IPS-15b (cell line): ENCODE measurements around the gene TBCD.

Source experiments
- H3K27me3 ChIP-seq: one replicate; pipeline ENCODE4 v1.6.1; 2013; ENCODE audit warnings: low read length; ENCODE audit not compliant: control insufficient read depth, insufficient read depth
- H3K36me3 ChIP-seq: one replicate; pipeline ENCODE4 v1.6.1; 2013; ENCODE audit warnings: low read length; ENCODE audit not compliant: control insufficient read depth, insufficient read depth
- H3K4me1 ChIP-seq: one replicate; pipeline ENCODE4 v1.6.1; 2013; ENCODE audit warnings: mild to moderate bottlenecking, low read length; ENCODE audit not compliant: control insufficient read depth, insufficient read depth
- H3K4me3 ChIP-seq: one replicate; pipeline ENCODE4 v1.5.1; 2013; ENCODE audit warnings: low read depth, low read length
- H3K9ac ChIP-seq: one replicate; pipeline ENCODE4 v1.6.1; 2013; ENCODE audit warnings: low read depth, mild to moderate bottlenecking, low read length
- H3K9me3 ChIP-seq: one replicate; pipeline ENCODE4 v1.6.1; 2013; ENCODE audit warnings: mild to moderate bottlenecking, low read length; ENCODE audit not compliant: control insufficient read depth, insufficient read depth

The TBCD gene

DNA sequence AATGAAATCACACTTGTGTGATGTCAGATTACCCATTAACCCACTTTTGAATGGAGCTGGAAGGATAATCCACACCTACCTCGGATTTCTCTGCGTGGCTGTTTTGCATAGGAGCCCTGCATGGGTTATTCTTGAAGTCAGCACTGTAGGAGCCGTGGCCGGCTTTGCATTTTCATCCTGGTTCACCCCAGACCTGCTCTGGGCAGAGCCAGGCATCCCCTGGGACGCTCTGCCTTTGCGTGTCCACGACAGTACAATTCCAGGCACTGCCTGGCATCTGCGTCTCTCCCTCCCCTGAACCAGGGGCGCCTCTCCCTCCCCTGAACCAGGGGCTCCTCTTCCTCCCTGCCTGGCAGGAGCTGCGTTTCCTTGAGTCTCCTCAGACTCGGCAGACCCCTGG lies 117.7 kb downstream of the TBCD start:
- H3K9me3 ChIP-seq, result no peaks in the 10 kb centered on the region
- no peak overlapping the region for H3K4me3 ChIP-seq
- H3K36me3 ChIP-seq, result peaks cover 28% of the 10 kb centered on the region
- no peaks in the 10 kb centered on the region for H3K27me3 ChIP-seq
- no peak overlapping the region for H3K9ac ChIP-seq
- H3K4me1 ChIP-seq, result no peaks in the 10 kb centered on the region

DNA sequence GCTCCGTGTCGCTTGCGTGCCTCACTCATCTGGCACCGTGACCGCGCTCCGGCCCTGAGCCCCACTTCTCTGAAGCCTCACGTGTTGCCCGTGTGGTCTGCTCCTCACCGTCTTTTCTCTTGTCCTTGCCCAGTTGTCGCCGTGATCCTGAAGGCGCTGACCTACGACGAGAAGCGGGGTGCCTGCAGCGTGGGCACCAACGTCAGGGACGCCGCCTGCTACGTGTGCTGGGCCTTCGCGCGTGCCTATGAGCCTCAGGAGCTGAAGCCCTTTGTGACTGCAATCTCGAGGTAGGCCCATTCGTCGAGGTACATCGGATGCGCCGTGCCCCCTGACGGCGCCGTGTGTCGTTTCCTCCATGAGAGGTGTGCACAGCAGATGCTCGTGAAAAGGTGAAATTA lies 118.2 kb downstream of the TBCD start:
- no peaks in the 10 kb centered on the region for H3K27me3 ChIP-seq
- no peak overlapping the region for H3K4me3 ChIP-seq
- H3K9me3 ChIP-seq, result no peaks in the 10 kb centered on the region
- H3K36me3 ChIP-seq, result peaks cover 30% of the 10 kb centered on the region
- H3K4me1 ChIP-seq, result no peaks in the 10 kb centered on the region
- no peak overlapping the region for H3K9ac ChIP-seq

DNA sequence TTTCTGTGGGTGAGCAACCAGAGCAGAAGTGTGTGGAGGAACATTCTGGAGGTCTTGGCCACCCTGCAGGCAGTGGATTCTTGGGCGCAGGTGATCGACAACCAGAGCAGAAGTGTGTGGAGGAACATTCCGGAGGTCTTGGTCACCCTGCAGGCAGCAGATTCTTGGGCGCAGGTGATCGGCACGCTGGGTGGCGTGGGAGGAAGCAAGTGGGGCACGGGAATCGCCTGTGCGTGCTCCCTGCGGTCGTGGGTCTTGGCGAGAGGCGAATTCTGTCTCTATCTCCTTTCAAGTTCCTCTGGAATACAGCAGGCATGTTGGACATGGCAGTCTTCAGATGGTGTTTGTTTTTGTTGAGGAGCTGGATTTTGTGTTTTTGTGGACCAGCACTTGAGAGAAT lies 118.7 kb downstream of the TBCD start:
- H3K4me3 ChIP-seq, result no peak overlapping the region
- H3K9ac ChIP-seq, result no peak overlapping the region
- H3K36me3 ChIP-seq, result peaks cover 35% of the 10 kb centered on the region

DNA sequence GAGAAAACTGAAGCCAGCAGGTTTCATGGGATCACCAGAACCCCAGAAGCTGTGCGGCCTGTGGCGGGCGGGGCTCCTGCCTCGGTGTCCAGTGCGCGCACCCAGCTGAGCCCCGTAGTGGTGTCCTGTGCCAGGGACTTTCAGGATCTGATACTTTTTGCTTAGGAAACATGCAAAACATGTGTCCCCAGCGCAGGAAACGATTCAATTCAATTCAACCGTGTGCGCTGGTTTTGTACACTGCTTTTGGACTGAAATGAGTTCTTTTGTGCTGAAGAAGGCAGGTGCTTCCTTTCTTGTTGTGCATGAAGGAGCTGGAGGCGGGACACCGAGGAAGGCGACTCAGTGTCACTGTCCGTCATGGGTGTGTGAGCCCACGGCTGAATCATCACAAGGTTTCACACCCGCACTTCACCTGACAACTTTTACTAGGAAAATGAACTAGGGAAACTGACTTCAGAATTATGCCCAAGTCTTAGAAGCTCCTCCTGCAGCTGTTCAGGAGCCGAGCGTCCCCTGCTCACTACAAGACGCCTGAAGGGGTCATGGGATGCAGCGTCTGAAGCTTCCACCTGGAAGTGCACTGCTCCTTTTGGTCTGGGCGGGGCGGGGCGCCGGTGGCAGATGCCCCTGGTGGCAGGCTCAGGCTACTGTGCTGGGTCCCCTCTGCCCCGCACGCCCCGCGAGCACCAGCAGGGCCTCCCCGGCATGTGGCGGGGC lies 119.4 kb downstream of the TBCD start:
- Histone ChIP-seq H3K27me3 (no peaks in the 10 kb centered on the region), H3K4me3 (no peak overlapping the region), H3K4me1 (peaks cover 2% of the 10 kb centered on the region), H3K9me3 (no peaks in the 10 kb centered on the region), H3K36me3 (peaks cover 37% of the 10 kb centered on the region), H3K9ac (no peak overlapping the region)

More for the DNA sequence above, 118.7 kb downstream of the TBCD start:
- Histone ChIP-seq H3K27me3 (no peaks in the 10 kb centered on the region), H3K4me1 (peaks cover under 1% of the 10 kb centered on the region), H3K9me3 (no peaks in the 10 kb centered on the region)

DNA sequence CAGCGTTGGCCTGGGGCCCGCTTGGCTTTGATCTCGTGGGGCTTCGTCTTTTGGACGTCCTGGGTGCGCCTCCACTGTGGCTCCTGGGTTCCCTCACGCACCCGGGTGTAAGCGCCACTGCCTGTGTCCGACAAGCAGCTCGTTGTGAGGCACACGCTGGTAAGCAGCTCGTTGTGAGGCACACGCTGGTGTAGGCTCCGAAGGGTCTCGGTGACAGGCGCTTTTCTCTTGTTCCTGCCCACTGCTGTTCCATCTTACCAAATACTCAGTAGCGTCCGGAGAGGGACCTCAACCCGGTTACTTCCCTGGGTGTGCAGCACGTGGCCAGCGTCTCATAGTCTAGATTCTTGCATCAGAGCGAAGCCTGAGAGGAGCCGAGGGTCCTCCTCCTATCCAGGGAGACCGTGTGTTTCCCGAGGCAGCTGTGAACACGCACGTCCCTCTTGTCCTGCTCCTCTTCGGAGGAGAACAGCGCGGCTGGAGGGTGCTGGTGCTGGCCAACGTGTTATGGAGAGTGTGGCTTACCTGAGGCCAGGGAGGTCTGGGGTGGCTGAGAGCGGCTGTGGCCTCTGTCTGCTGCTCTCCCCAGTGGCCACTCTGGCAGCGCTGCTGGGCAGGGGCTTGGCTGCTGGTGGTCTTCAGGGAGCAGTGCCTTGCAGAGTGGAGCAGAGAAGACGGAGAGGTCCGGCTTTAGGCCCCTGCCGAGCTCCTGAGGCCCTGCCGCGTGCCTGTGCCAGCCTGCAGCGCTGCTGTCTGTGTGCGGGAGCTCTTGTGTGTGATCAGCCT lies 120.1 kb downstream of the TBCD start:
- Histone ChIP-seq H3K36me3 (peaks cover 37% of the 10 kb centered on the region), H3K4me1 (peaks cover 2% of the 10 kb centered on the region), H3K27me3 (no peaks in the 10 kb centered on the region), H3K4me3 (no peak overlapping the region), H3K9me3 (no peaks in the 10 kb centered on the region), H3K9ac (no peak overlapping the region)

DNA sequence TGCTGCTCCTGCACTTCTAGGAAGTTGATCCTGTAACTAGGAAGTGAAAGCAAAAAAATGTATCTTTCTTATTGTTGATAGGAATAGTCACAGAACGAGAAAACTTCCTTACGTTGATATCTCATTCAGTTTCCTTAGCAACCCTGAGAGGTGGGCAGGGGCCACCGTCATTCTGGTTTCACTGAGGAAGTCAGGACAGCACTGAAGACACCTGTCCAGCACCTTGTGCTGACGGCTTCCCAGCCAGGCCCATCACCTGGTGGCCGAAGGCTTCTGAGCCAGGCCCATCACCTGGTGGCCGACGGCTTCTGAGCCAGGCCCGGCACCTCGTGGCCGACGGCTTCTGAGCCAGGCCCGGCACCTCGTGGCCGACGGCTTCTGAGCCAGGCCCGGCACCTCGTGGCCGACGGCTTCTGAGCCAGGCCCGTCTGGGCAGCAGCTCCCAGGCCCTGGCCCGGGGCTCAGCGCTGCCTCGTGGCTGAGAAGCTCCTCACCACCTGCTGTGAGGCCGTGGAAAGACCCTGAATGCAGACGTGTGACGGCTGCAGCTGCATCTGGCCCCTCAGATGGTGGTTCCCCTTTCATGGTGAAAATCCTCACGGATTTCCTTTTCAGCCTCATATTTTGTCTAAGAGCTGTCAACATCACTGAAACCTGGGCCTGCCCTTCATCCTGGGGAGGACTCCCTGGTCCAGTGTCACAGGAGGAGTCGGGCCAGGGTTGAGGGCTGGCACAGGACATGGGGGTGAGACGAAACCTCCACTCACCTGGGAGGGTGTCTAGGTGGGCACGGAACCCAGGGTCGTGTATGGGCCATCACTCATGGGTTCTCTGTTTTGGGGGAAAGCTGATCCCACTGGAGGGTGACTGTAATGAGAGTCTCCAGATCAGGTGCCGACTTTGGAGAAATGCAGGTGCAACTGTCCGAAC lies 121.0 kb downstream of the TBCD start:
- peaks cover 37% of the 10 kb centered on the region for H3K36me3 ChIP-seq
- H3K4me3 ChIP-seq, result no peak overlapping the region
- H3K9ac ChIP-seq, result no peak overlapping the region
- no peaks in the 10 kb centered on the region for H3K27me3 ChIP-seq
- no peaks in the 10 kb centered on the region for H3K9me3 ChIP-seq
- peaks cover 2% of the 10 kb centered on the region for H3K4me1 ChIP-seq

DNA sequence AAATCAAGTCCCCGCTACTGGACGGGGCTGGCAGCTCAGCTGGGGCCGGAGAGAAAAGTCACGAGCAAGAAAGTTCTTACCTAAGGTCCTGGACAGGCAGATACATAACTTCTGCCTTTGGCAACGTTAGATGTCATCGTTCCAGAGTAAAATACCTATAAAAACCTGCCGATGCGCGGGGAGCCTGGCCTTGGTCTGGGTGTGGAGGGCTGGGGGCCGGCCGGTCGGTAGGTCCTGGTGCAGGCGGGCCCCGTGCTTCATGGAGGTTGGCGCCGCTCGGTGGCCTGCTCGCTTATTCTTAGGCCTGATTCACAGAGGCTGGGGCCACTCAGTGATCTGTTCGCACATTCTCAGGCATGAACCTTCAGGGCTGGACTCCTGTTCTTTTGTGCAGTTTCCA lies 121.7 kb downstream of the TBCD start:
- no peak overlapping the region for H3K4me3 ChIP-seq
- H3K9ac ChIP-seq, result no peak overlapping the region
- H3K4me1 ChIP-seq, result peaks cover 2% of the 10 kb centered on the region
- H3K9me3 ChIP-seq, result no peaks in the 10 kb centered on the region
- H3K36me3 ChIP-seq, result peaks cover 42% of the 10 kb centered on the region
- H3K27me3 ChIP-seq, result no peaks in the 10 kb centered on the region

DNA sequence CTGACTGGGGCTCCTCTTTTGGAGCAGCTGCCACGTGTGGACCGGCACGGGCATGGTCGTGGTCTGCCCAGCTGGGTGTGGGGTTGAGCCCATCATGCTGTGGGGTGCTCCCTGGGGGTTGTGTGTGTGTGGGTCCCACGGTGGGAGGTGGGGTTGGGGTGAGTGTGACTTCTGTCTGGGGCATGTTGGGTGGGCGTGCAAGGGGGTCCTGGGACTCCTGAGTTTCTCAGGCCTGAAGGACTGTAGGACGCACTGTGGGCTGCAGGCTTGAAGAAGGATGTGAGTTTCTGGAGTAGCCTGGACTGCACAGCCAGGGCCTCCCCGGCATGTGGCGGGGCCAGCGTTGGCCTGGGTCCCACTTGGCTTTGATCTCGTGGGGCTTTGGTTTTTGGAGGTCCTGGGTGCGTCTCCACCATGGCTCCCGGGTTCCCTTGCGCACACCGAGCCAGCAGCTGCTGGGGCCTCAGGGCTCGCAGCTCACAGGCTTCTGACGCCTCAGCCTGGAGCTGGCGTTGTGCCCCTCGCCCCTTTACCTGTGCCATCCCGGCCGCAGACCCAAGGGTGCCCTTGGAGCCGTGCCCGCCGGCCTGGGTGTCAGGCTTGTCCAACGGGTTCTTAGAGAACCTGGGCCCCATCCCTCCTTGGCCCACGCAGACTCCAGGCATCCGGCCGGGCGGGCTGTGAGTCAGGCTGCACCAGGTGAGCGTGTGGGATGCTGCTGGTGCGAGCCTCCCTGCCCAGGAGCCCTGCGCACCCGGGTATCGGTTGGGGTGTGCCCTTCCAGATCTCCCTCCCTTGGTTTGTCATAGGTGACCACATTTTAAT lies 122.4 kb downstream of the TBCD start:
- Histone ChIP-seq H3K27me3 (no peaks in the 10 kb centered on the region), H3K9ac (no peak overlapping the region), H3K4me1 (peaks cover 2% of the 10 kb centered on the region), H3K4me3 (no peak overlapping the region), H3K36me3 (peaks cover 48% of the 10 kb centered on the region), H3K9me3 (no peaks in the 10 kb centered on the region)

DNA sequence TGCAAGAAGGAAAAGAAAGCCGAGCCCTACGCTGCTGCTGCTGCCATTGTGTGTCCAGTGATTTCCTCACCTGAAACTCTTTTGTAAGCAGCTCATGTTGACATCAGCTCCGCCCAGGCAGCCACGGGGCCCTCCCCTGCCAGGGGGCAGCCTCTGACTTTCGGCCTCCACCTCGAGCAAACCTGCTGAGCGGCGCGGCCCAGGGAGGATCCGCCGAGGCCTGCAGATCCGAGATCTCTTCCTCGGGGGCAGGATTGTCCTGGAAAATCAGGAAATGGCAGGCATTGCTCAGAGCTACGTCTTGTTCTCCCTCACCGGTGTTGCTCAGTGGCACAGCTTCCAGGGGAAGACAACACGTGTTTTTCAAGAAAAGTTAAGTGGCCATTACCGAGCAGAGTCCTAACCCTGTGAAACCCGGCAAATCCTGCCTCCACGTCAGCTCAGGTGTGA lies 123.6 kb downstream of the TBCD start:
- peaks cover 2% of the 10 kb centered on the region for H3K4me1 ChIP-seq

DNA sequence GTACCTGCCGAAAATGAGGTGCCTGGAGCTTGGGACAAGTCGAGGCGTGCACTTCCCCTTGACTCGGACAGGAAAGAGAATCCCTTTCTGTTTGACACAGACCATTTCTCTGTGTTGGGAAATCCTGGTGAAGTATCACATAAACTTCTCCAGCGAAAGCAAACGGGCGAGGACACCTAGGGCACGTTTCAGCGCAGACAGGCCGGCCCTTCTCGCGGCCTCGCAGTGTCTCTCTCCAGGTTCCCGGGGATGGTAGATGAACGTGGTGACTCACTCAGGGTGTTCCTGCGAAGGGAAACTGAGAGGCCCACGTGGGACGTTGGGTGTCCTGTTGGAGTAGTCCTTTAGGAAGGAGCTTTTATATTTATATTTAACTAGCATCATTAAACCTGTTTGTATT lies 124.3 kb downstream of the TBCD start:
- H3K9ac ChIP-seq, result no peak overlapping the region
- peaks cover 2% of the 10 kb centered on the region for H3K4me1 ChIP-seq
- no peaks in the 10 kb centered on the region for H3K27me3 ChIP-seq
- peaks cover 38% of the 10 kb centered on the region for H3K36me3 ChIP-seq
- H3K9me3 ChIP-seq, result no peaks in the 10 kb centered on the region
- H3K4me3 ChIP-seq, result no peak overlapping the region

More for the DNA sequence above, 123.6 kb downstream of the TBCD start:
- peak overlapping the region; percentile 47 for H3K9ac ChIP-seq
- H3K9me3 ChIP-seq, result no peaks in the 10 kb centered on the region
- H3K4me3 ChIP-seq, result no peak overlapping the region
- peaks cover 45% of the 10 kb centered on the region for H3K36me3 ChIP-seq
- no peaks in the 10 kb centered on the region for H3K27me3 ChIP-seq
